Measurements from ENCODE around the gene TSFM.

Gene TSFM

GRCh38 chr12:57744777-57745484 lies 37.7 kb upstream of the TSFM start, which contains the start of gene TSPAN31:
TSS of gene TSPAN31 (plus strand) at chr12:57745039. CDS start at chr12:57745155, 116 bp downstream.
- Histone ChIP-seq H3K27ac (peak within 1 kb of the TSS; percentile 74 to 99 (median 97)), H3K4me3 (peak within 1 kb of the TSS; percentile 60 to 85 (median 64))

GRCh38 chr12:57745485-57745881 lies 37.1 kb upstream of the TSFM start:
- Histone ChIP-seq H3K27ac (peak overlapping the region in 20 of 21 experiments; percentile 91 to 99 (median 98)), H3K4me3 (peak overlapping the region; percentile 60 to 85 (median 64))

GRCh38 chr12:57746025-57746424 lies 36.6 kb upstream of the TSFM start:
- H3K4me3 ChIP-seq: peak overlapping the region in 3 of 7 experiments; percentile 60 to 85 (median 73)
- peak overlapping the region in 9 of 21 experiments; percentile 96 to 99 (median 98) for H3K27ac ChIP-seq

GRCh38 chr12:57749061-57749460 lies 33.5 kb upstream of the TSFM start:
- no peak overlapping the region for H3K27ac ChIP-seq
- H3K4me3 ChIP-seq: no peak overlapping the region

GRCh38 chr12:57750561-57751431 lies 31.8 kb upstream of the TSFM start:
- peak overlapping the region in 15 of 21 experiments; percentile 70 to 92 (median 89) for H3K27ac ChIP-seq
- H3K4me3 ChIP-seq: peak overlapping the region; percentile 36 to 83 (median 74)

GRCh38 chr12:57751432-57751787 lies 31.2 kb upstream of the TSFM start:
- peak overlapping the region; percentile 36 to 83 (median 74) for H3K4me3 ChIP-seq
- H3K27ac ChIP-seq: peak overlapping the region in 19 of 21 experiments; percentile 70 to 92 (median 87)

- Histone ChIP-seq H3K4me3 (peak within 1 kb of the TSS; percentile 36 to 83 (median 74)), H3K27ac (peak within 1 kb of the TSS in 20 of 21 experiments; percentile 70 to 93 (median 88))
These were observed 30.6 kb upstream of the TSFM start, which contains the start of gene CDK4 for GRCh38 chr12:57751788-57752667. TSS of gene CDK4 (minus strand) at chr12:57752310. CDS start at chr12:57751717, 593 bp downstream.

- peak overlapping the region in 4 of 7 experiments; percentile 17 to 76 (median 74) for H3K4me3 ChIP-seq
- H3K27ac ChIP-seq: peak overlapping the region in 17 of 21 experiments; percentile 8 to 92 (median 52)
These were observed 30.0 kb upstream of the TSFM start for GRCh38 chr12:57752668-57753000.

GRCh38 chr12:57753756-57754337 lies 28.7 kb upstream of the TSFM start:
- H3K4me3 ChIP-seq: no peak overlapping the region
- H3K27ac ChIP-seq: peak overlapping the region in 8 of 21 experiments; percentile 13 to 86 (median 83)

- Histone ChIP-seq H3K4me3 (peak within 1 kb of the TSS; percentile 51 to 89 (median 66)), H3K27ac (peak within 1 kb of the TSS in 19 of 21 experiments; percentile 35 to 91 (median 76))
These were observed 28.0 kb upstream of the TSFM start, which contains the start of gene MARCHF9 for GRCh38 chr12:57754411-57755193. TSS of gene MARCHF9 (plus strand) at chr12:57755103. CDS start at chr12:57755529, 426 bp downstream.

- Histone ChIP-seq H3K4me3 (peak overlapping the region; percentile 51 to 89 (median 66)), H3K27ac (peak overlapping the region in 19 of 21 experiments; percentile 35 to 91 (median 76))
These were observed 27.5 kb upstream of the TSFM start for GRCh38 chr12:57755194-57755453.

GRCh38 chr12:57755454-57756372 lies 26.9 kb upstream of the TSFM start:
- Histone ChIP-seq H3K27ac (peak overlapping the region in 19 of 21 experiments; percentile 35 to 91 (median 76)), H3K4me3 (peak overlapping the region; percentile 51 to 89 (median 66))

- peak overlapping the region in 6 of 7 experiments; percentile 51 to 89 (median 74) for H3K4me3 ChIP-seq
- H3K27ac ChIP-seq: peak overlapping the region in 9 of 21 experiments; percentile 38 to 85 (median 83)
These were observed 25.9 kb upstream of the TSFM start for GRCh38 chr12:57756406-57757341.

- Histone ChIP-seq H3K27ac (no peak overlapping the region), H3K4me3 (no peak overlapping the region)
These were observed 24.8 kb upstream of the TSFM start for GRCh38 chr12:57757771-57758170.

- no peak overlapping the region for H3K4me3 ChIP-seq
- H3K27ac ChIP-seq: no peak overlapping the region
These were observed 23.8 kb upstream of the TSFM start for GRCh38 chr12:57758552-57759359.
